Measurements from ENCODE around the gene YPEL2. TPM values are rescaled to one million over a fixed set of nuclear protein-coding genes. Genes with fewer than 3 reads are reported as not detected.
A peak's percentile ranks its signal among the peaks of the same experiment; 100 is the strongest.

YPEL2 gene
- total RNA-seq, 1 donor from 2014 or later: 41.1 TPM

DNA sequence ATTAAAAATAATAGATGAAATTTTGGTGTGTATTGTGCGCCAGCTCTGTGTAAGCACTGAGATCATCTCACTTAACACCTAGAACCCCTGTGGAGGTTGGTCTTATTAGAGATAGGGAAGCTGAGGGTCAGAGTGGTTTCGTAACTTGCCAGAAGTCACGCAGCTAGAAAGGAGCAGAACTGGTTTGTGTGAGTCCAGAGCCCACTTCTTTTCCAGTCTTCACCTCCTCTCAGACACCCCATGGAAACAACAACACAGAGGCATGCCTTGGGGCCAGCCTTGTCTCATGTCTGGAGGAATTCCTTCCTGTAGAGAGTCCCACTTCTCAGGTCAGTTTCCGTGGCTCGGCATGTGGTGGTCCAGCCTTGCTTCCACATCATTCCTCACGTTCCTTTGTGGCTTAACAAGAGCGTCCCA lies 16.5 kb downstream of the YPEL2 start:
- H3K79me2 ChIP-seq (ENCODE audit: insufficient read depth, low read length): no peaks in the 10 kb centered on the region
- H3K9me3 ChIP-seq (ENCODE audit: insufficient read depth, low read depth, low read length): no peaks in the 10 kb centered on the region
- no peak for FAIRE-seq
- no peaks in the 10 kb centered on the region for H3K4me1 ChIP-seq (ENCODE audit: insufficient read depth, low read length)
- H3K36me3 ChIP-seq (ENCODE audit: insufficient read depth, low read length): no peaks in the 10 kb centered on the region
- H3K4me2 ChIP-seq (ENCODE audit: low read length): peak overlapping the region; percentile 16
- Mint-ChIP-seq H3K36me3 (ENCODE audit: low read depth, unreplicated experiment) (peaks cover 18% of the 10 kb centered on the region), H3K4me1 (ENCODE audit: low read depth, unreplicated experiment) (peaks cover 58% of the 10 kb centered on the region), H3K9me3 (ENCODE audit: unreplicated experiment) (peaks cover 2% of the 10 kb centered on the region), H3K27ac (ENCODE audit: unreplicated experiment) (peak overlapping the region; percentile 4), H3K4me3 (ENCODE audit: unreplicated experiment) (no peak overlapping the region), H3K27me3 (ENCODE audit: low read depth, unreplicated experiment) (no peaks in the 10 kb centered on the region)
- DNase-seq (ENCODE audit: low read depth): no peak
- no peak overlapping the region for H3K27ac ChIP-seq (ENCODE audit: low read depth, low read length)
- peaks cover 11% of the 10 kb centered on the region for H3K27me3 ChIP-seq (ENCODE audit: insufficient read depth, low read length)
- H3K9ac ChIP-seq (ENCODE audit: low read length): no peak overlapping the region
- no peak overlapping the region for H3K4me3 ChIP-seq (ENCODE audit: insufficient read depth, low read depth, low read length)
- peaks cover 66% of the 10 kb centered on the region for H4K20me1 ChIP-seq (ENCODE audit: insufficient read depth, low read length)
- TF ChIP-seq, protein P1, sequence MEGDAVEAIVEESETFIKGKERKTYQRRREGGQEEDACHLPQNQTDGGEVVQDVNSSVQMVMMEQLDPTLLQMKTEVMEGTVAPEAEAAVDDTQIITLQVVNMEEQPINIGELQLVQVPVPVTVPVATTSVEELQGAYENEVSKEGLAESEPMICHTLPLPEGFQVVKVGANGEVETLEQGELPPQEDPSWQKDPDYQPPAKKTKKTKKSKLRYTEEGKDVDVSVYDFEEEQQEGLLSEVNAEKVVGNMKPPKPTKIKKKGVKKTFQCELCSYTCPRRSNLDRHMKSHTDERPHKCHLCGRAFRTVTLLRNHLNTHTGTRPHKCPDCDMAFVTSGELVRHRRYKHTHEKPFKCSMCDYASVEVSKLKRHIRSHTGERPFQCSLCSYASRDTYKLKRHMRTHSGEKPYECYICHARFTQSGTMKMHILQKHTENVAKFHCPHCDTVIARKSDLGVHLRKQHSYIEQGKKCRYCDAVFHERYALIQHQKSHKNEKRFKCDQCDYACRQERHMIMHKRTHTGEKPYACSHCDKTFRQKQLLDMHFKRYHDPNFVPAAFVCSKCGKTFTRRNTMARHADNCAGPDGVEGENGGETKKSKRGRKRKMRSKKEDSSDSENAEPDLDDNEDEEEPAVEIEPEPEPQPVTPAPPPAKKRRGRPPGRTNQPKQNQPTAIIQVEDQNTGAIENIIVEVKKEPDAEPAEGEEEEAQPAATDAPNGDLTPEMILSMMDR (IDR thresholded peaks at IDR 0.05; ENCODE audit: insufficient read depth, low read depth, low read length): no peak
- TF ChIP-seq EZH2 (IDR thresholded peaks at IDR 0.05; ENCODE audit: insufficient read depth, low read length): no peak
- H2AFZ ChIP-seq (ENCODE audit: low read depth, low read length): peak overlapping the region; percentile 19

DNA sequence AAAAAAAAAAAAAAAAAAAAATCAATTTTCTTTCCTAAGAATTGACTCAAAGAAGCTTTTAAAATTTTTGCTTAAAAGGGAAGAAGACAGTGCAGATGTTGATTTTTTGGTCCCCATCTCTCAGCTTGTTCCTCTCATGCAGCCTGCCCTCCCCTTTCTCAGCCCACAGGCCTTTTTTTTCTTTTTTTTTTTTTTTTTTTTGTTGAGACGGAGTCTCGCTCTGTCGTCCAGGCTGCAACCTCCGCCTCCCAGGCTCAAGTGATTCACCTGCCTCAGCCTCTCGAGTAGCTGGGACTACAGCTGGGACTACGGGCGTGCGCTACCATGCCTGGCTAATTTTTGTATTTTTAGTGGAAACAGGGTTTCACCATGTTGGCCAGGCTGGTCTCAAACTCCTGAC lies 17.7 kb downstream of the YPEL2 start:
- H3K27ac Mint-ChIP-seq (ENCODE audit: unreplicated experiment): peak overlapping the region; percentile 47
- peaks cover 2% of the 10 kb centered on the region for H3K9me3 Mint-ChIP-seq (ENCODE audit: unreplicated experiment)
- peaks cover 52% of the 10 kb centered on the region for H3K4me1 Mint-ChIP-seq (ENCODE audit: low read depth, unreplicated experiment)
- Histone ChIP-seq H3K27ac (ENCODE audit: low read depth, low read length) (no peak overlapping the region), H3K4me2 (ENCODE audit: low read length) (no peak overlapping the region), H3K36me3 (ENCODE audit: insufficient read depth, low read length) (no peaks in the 10 kb centered on the region), H3K9ac (ENCODE audit: low read length) (no peak overlapping the region), H3K9me3 (ENCODE audit: insufficient read depth, low read depth, low read length) (no peaks in the 10 kb centered on the region), H3K4me1 (ENCODE audit: insufficient read depth, low read length) (no peaks in the 10 kb centered on the region), H3K27me3 (ENCODE audit: insufficient read depth, low read length) (peaks cover 12% of the 10 kb centered on the region), H3K4me3 (ENCODE audit: insufficient read depth, low read depth, low read length) (no peak overlapping the region), H3K79me2 (ENCODE audit: insufficient read depth, low read length) (no peaks in the 10 kb centered on the region), H2AFZ (ENCODE audit: low read depth, low read length) (no peak overlapping the region), H4K20me1 (ENCODE audit: insufficient read depth, low read length) (peaks cover 56% of the 10 kb centered on the region)
- H3K36me3 Mint-ChIP-seq (ENCODE audit: low read depth, unreplicated experiment): peaks cover 15% of the 10 kb centered on the region
- TF ChIP-seq, protein P1 (IDR thresholded peaks at IDR 0.05; ENCODE audit: insufficient read depth, low read depth, low read length): no peak
- no peak for TF ChIP-seq EZH2 (IDR thresholded peaks at IDR 0.05; ENCODE audit: insufficient read depth, low read length)
- H3K4me3 Mint-ChIP-seq (ENCODE audit: unreplicated experiment): peak overlapping the region; percentile 40
- FAIRE-seq (no peak), DNase-seq (ENCODE audit: low read depth) (no peak)
- H3K27me3 Mint-ChIP-seq (ENCODE audit: low read depth, unreplicated experiment): no peaks in the 10 kb centered on the region

DNA sequence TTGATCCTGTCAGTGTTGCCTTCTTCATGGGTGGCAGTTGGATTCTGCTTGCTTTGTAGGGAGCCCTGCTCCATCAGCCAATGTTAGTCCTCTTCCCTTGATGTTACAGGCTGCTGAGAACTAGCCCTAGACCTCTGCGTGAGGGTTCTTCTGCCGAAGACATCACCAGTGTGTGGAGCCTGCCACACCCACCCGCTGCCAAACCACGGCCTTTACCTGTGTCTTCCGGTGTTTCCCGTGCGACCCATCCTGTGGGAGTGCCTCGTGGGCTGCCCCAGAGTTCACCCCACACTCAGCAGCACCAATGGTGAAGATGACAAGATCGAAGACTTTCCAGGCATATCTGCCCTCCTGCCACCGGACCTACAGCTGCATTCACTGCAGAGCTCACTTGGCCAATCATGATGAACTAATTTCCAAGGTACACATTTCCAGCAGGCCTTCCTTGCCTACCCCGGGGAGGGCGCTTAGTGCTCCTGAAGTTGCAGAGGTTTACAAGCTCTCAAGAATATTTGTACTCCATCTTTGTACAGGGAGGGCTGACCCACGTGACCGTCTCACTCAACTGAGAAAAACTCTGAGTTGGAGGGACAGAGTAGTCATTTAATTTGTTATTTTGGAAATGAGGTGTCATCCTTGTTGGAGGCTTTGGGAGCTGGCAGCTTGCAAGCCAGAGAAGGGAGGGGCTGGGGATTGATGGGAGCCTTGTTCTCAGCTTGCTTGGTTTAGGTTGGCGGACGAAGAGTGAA lies 21.8 kb downstream of the YPEL2 start:
- H3K27ac ChIP-seq (ENCODE audit: low read depth, low read length): no peak overlapping the region
- H3K9me3 Mint-ChIP-seq (ENCODE audit: unreplicated experiment): peaks cover 2% of the 10 kb centered on the region
- no peak overlapping the region for H2AFZ ChIP-seq (ENCODE audit: low read depth, low read length)
- peaks cover 17% of the 10 kb centered on the region for H4K20me1 ChIP-seq (ENCODE audit: insufficient read depth, low read length)
- TF ChIP-seq EZH2 (IDR thresholded peaks at IDR 0.05; ENCODE audit: insufficient read depth, low read length): no peak
- TF ChIP-seq, protein P1 (IDR thresholded peaks at IDR 0.05; ENCODE audit: insufficient read depth, low read depth, low read length): no peak
- FAIRE-seq: no peak
- H3K9me3 ChIP-seq (ENCODE audit: insufficient read depth, low read depth, low read length): no peaks in the 10 kb centered on the region
- H3K4me3 ChIP-seq (ENCODE audit: insufficient read depth, low read depth, low read length): no peak overlapping the region
- DNase-seq (ENCODE audit: low read depth): no peak
- H3K36me3 Mint-ChIP-seq (ENCODE audit: low read depth, unreplicated experiment): peaks cover 24% of the 10 kb centered on the region
- peaks cover 12% of the 10 kb centered on the region for H3K27me3 ChIP-seq (ENCODE audit: insufficient read depth, low read length)
- H3K4me2 ChIP-seq (ENCODE audit: low read length): no peak overlapping the region
- no peak overlapping the region for H3K4me3 Mint-ChIP-seq (ENCODE audit: unreplicated experiment)
- H3K27ac Mint-ChIP-seq (ENCODE audit: unreplicated experiment): no peak overlapping the region
- H3K9ac ChIP-seq (ENCODE audit: low read length): no peak overlapping the region
- no peaks in the 10 kb centered on the region for H3K27me3 Mint-ChIP-seq (ENCODE audit: low read depth, unreplicated experiment)
- H3K36me3 ChIP-seq (ENCODE audit: insufficient read depth, low read length): no peaks in the 10 kb centered on the region
- peaks cover 17% of the 10 kb centered on the region for H3K4me1 ChIP-seq (ENCODE audit: insufficient read depth, low read length)
- H3K79me2 ChIP-seq (ENCODE audit: insufficient read depth, low read length): no peaks in the 10 kb centered on the region
- H3K4me1 Mint-ChIP-seq (ENCODE audit: low read depth, unreplicated experiment): peaks cover 60% of the 10 kb centered on the region

Measured in astrocyte (in vitro differentiated cells and primary cell).